Keratinocyte (primary cell): ENCODE measurements around the gene SLC41A3. TPM values are rescaled to one million over a fixed set of nuclear protein-coding genes. Genes with fewer than 3 reads are reported as not detected.

Experiments
- DNase-seq: peaks from one replicate; pipeline ENCODE4 v3.0.0-alpha.2; 2011; ENCODE audit warnings: low read depth, missing footprints, low spot score
- FAIRE-seq: peaks from 2 replicates; lab custom pipeline; 2011; peaks lifted over from hg19 to GRCh38; lab: Jason Lieb, UNC
- H2AFZ ChIP-seq: 2 replicates; pipeline ENCODE4 v1.6.0; 2012; ENCODE audit warnings: low read length, control low read depth, inconsistent platforms; ENCODE audit not compliant: control insufficient read depth
- H3K27ac ChIP-seq: 2 replicates; pipeline ENCODE4 v1.5.1; 2011; ENCODE audit warnings: low read length; ENCODE audit not compliant: control insufficient read depth, insufficient read depth
- H3K27me3 ChIP-seq: 3 replicates; pipeline ENCODE4 v1.6.0; 2011; ENCODE audit warnings: low read length; ENCODE audit not compliant: control insufficient read depth, insufficient read depth; ENCODE audit errors: extremely low read depth
- H3K36me3 ChIP-seq, 2 experiments: 2 replicates in 1 of 2; 3 replicates in 1 of 2; pipeline ENCODE4 v1.5.1; 2011; ENCODE audit warnings: low read length in 2 of 2, mild to moderate bottlenecking in 1 of 2; ENCODE audit not compliant: control insufficient read depth in 2 of 2, insufficient read depth in 2 of 2; ENCODE audit errors: extremely low read depth in 1 of 2
- H3K4me1 ChIP-seq: 3 replicates; pipeline ENCODE4 v1.5.1; 2011; ENCODE audit warnings: low read length; ENCODE audit not compliant: control insufficient read depth, insufficient read depth; ENCODE audit errors: extremely low read depth
- H3K4me2 ChIP-seq: 3 replicates; pipeline ENCODE4 v1.6.0; 2011; ENCODE audit warnings: low read depth, low read length; ENCODE audit not compliant: control insufficient read depth, insufficient read depth; ENCODE audit errors: extremely low read depth
- H3K4me3 ChIP-seq, 3 experiments: fragments of 200-600 bp in 1 of 3; sonication (generic) in 1 of 3; 2 replicates in 2 of 3; 3 replicates in 1 of 3; pipeline ENCODE4 v1.5.1; 2011 to 2016; ENCODE audit warnings: low read length in 3 of 3, mild to moderate bottlenecking in 3 of 3, control low read depth in 2 of 3, inconsistent platforms in 1 of 3, low read depth in 1 of 3, mixed read lengths in 1 of 3, mixed run types in 1 of 3, moderate library complexity in 1 of 3; ENCODE audit not compliant: control insufficient read depth in 2 of 3, insufficient read depth in 2 of 3; ENCODE audit errors: extremely low read depth in 1 of 3
- H3K79me2 ChIP-seq: 2 replicates; pipeline ENCODE4 v1.6.0; 2012; ENCODE audit warnings: low read length; ENCODE audit not compliant: control insufficient read depth, insufficient read depth
- H3K9ac ChIP-seq: 3 replicates; pipeline ENCODE4 v1.6.0; 2011; ENCODE audit warnings: low read length; ENCODE audit not compliant: control insufficient read depth, insufficient read depth; ENCODE audit errors: extremely low read depth
- H3K9me1 ChIP-seq: 3 replicates; pipeline ENCODE4 v1.6.0; 2011; ENCODE audit warnings: low read length; ENCODE audit not compliant: control insufficient read depth, insufficient read depth; ENCODE audit errors: extremely low read depth
- H3K9me3 ChIP-seq: 2 replicates; pipeline ENCODE4 v1.5.1; 2012; ENCODE audit warnings: low read depth, low read length; ENCODE audit not compliant: control insufficient read depth
- H4K20me1 ChIP-seq: 3 replicates; pipeline ENCODE4 v1.6.0; 2011; ENCODE audit warnings: low read length; ENCODE audit not compliant: control insufficient read depth, insufficient read depth; ENCODE audit errors: extremely low read depth
- CTCF ChIP-seq, 3 experiments: IDR thresholded peaks in 1 of 3; conservative IDR thresholded peaks in 1 of 3; optimal IDR thresholded peaks in 1 of 3; 2 replicates in 2 of 3; 3 replicates in 1 of 3; pipeline versions ENCODE3 to v1.5.1; 2011; ENCODE audit warnings: low read length in 3 of 3, mild to moderate bottlenecking in 3 of 3, moderate library complexity in 2 of 3, control low read depth in 1 of 3, inconsistent platforms in 1 of 3; ENCODE audit not compliant: insufficient read depth in 2 of 3; ENCODE audit errors: extremely low read depth in 1 of 3
- EZH2 ChIP-seq: IDR thresholded peaks from one replicate; pipeline ENCODE4 v1.6.1; 2012; ENCODE audit warnings: inconsistent platforms, mild to moderate bottlenecking, low read length, moderate library complexity
- dilution Hi-C: fragments of 300-500 bp; cut with MboI; formaldehyde crosslinking; loops from one replicate; pipeline ENCODE4 v1.7.0; 2020; ENCODE audit warnings: low sequenced_read_pairs; ENCODE audit not compliant: extremely low pct_ligation_motif_present
- polyA plus RNA-seq, 5 experiments: library from polyadenylated mRNA; depleted of rRNA in 3 of 5; stranded (reverse) in 3 of 5; stranded (forward) in 1 of 5; unstranded in 1 of 5; fragments of >200 nt; gene quantifications; 1 replicate in 1 of 5; 2 replicates in 3 of 5; 3 replicates in 1 of 5; pipeline versions ENCODE4 v1.2.1 to v1.2.3, GENCODE V29; 2011 to 2012; ENCODE audit warnings: missing spikeins in 2 of 5, low read depth in 1 of 5, low replicate concordance in 1 of 5

The SLC41A3 gene
- polyA plus RNA-seq, 1 donor (not counting 4 experiments of a cell fraction or from before 2014, with no cell fraction given), result 30.2 TPM

- H3K4me1 ChIP-seq, result peaks cover 26% of the 10 kb centered on the region
- H3K9me3 ChIP-seq, result no peaks in the 10 kb centered on the region
- no peak overlapping the region for H3K4me3 ChIP-seq
- H4K20me1 ChIP-seq, result no peaks in the 10 kb centered on the region
- H3K9me1 ChIP-seq, result no peaks in the 10 kb centered on the region
- DNase-seq, result no peak
- H3K9ac ChIP-seq, result no peak overlapping the region
- H3K79me2 ChIP-seq, result no peaks in the 10 kb centered on the region
- no peak for FAIRE-seq
- TF ChIP-seq CTCF (optimal IDR thresholded peaks at IDR 0.05 in 1 of 3, IDR thresholded peaks at IDR 0.05 in 1 of 3, conservative IDR thresholded peaks at IDR 0.05 in 1 of 3; ENCODE audit: extremely low read depth in 1 of 3, insufficient read depth in 2 of 3, low read length in 3 of 3) (no peak), EZH2 (no peak)
- peaks cover 0 to 1% of the 10 kb centered on the region in 2 experiments for H3K36me3 ChIP-seq
- H2AFZ ChIP-seq, result no peak overlapping the region
- dilution Hi-C loops, result no loop called here
- H3K4me2 ChIP-seq, result no peak overlapping the region
- no peaks in the 10 kb centered on the region for H3K27me3 ChIP-seq
- no peak overlapping the region for H3K27ac ChIP-seq
These were observed 29.1 kb downstream of the SLC41A3 start for GRCh38 chr3:126054870-126055269.

- Histone ChIP-seq H3K4me3 (no peak overlapping the region), H2AFZ (no peak overlapping the region), H3K9me3 (no peaks in the 10 kb centered on the region), H3K79me2 (no peaks in the 10 kb centered on the region), H3K27ac (no peak overlapping the region), H3K9ac (no peak overlapping the region), H3K9me1 (no peaks in the 10 kb centered on the region), H4K20me1 (no peaks in the 10 kb centered on the region), H3K4me1 (peaks cover 26% of the 10 kb centered on the region), H3K4me2 (no peak overlapping the region), H3K27me3 (no peaks in the 10 kb centered on the region), H3K36me3 (peaks cover 0 to 1% of the 10 kb centered on the region in 2 experiments)
- FAIRE-seq (no peak), DNase-seq (no peak)
- dilution Hi-C loops, result no loop called here
- no peak for TF ChIP-seq CTCF (optimal IDR thresholded peaks at IDR 0.05 in 1 of 3, IDR thresholded peaks at IDR 0.05 in 1 of 3, conservative IDR thresholded peaks at IDR 0.05 in 1 of 3; ENCODE audit: extremely low read depth in 1 of 3, insufficient read depth in 2 of 3, low read length in 3 of 3)
- TF ChIP-seq EZH2, result no peak
These were observed 29.9 kb downstream of the SLC41A3 start for GRCh38 chr3:126053949-126054569.
